ENCODE data around the gene SKI.
"Not testable (repeated sequence)": the region's sequence is repeated elsewhere in the genome, so short reads cannot be mapped to it uniquely, and the experiment has no call there.

The SKI gene

DNA sequence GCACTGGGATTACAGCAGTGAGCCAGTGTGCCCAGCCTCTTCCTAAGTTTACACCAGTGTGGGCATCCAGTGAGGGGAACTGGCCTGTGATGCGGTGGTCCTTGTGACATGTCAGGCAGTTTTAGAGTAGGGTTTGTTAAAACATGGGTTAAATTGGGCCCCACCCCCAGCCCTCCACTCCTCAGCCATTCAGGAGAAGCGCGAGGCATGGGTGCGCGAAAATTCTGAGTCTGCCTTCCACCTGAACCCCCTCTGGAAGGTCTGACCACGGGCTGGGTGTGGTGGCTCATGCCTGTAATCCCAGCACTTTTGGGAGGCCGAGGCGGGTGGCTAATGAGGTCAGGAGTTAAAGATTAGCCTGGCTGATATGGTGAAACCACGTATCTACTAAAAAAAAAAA, 51.7 kb downstream of the SKI start:
- DNase-seq, result no peak

DNA sequence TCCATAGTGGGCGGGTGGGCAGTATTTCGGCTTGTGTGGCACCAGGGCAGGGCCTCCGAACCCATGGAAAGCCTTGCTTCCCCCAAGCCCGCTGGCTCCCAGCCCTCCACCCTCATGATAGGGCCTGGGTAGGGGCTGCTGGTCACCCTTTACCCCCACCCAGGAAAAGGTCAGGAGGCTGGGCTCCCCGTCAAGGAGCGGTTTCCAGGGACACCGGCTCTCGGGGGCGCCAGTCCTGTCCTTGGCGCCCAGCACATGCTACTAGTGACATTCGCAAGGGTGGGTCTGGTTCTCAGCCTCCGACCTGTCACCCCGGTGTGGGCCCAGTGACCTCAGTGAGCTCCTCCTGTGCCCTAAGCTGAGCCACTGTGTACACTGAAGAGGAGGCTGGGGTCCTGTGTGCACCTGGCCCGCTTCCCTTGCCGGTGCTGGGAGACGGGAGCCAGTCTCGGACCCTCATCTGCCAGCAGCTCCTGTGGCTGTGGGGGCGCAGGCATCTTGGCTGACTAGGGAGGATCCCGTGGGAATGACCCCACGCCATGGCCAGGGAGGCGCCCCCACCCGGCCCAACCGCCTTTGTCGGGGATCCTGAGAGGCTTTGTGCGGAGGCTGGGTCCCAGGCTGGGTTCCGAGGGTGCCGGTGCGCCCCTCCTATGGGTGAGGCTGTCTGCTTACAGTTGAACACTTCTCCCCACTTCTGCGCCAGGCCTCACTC, 54.6 kb downstream of the SKI start:
- no peak for DNase-seq

GRCh38 chr1:2283371-2283990, 55.4 kb downstream of the SKI start:
- no peak for DNase-seq

DNA sequence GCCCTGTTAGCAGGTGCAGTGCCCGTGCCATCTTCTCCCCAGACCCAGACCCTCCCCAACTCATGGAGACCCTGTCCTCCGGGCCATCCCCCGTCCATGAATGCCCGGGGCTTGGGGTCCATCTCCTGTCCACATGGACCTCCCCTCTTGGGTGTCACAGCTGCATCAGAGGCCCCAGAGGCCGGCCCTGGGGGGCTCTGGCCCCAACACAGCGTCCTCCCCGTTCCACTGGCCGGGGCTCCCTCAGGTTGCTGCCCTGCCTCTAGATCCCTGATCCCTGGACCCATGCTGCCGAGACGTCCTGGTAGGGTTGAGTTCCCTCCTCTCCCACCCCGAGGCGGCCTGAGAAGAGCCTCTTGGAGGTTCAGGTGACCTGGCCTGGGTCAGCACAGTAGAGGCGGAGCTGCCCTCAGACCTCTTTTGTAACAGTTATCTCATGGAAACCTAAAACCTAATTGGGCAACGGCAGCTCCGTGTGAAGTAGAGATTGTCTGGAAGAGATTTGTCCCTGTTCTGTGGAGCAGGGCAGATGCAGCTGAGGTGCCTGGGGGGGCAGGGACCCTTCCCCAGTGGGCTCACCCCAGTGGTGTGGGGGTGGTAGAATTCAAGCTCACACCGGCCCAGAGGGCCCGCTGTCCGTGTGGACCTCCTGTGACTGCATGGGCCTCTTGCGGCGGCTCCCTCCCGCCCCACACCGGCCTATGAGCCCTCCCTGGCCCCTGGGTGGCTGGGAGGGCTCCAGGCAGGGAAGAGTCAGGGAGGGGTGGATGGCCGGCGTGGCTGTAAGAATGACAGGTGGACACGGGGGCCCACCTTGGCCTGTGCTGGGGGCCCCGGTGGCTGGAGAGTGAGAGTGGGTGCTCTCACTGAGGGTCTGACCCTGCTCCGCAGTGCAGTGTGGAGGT, 56.1 kb downstream of the SKI start:
- DNase-seq, result no peak

GRCh38 chr1:2284932-2285331, 56.8 kb downstream of the SKI start:
- DNase-seq, result no peak

DNA sequence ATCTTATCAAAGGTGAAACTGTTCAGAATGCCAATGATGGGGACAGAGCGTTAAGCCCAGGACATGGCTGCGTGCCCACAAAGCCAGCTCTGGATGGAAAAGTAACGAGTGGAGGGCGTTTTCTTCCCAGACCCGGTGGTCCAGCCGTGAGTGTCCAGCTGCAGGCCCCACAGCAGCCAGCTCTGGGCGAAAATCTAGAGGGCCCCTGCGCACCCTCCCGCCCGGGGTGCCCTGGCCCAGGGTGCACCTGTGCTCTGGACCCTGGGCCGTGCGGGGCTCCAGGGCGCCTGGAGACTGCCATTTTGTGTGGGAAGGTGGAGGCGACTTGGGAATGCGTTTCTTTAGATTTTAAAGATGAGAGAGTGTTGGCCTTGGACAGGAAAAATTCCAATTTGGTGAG, 58.8 kb downstream of the SKI start:
- DNase-seq, result no peak

GRCh38 chr1:2287649-2288048, 59.5 kb downstream of the SKI start:
- no peak for DNase-seq

DNA sequence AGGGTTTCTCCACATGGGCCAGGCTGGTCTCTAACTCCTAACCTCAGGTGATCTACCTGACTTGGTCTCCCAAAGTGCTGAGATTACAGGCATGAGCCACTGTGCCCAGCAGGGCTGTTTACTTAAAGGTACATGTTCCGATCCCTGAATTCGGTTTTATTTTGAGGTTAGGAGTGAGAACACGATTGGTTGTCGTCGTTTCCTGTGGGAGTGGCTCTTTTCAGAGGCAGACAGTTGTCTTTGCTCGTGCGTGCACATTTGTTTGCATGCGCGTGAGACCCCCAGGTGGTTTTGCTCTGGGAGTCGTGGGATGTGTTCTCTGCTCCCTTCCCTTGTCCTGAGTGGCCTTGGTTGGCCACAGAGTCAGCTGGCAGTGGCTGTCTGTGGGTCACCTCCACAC, 60.2 kb downstream of the SKI start:
- DNase-seq, result no peak

GRCh38 chr1:2288816-2289536, 60.9 kb downstream of the SKI start:
- no peak for DNase-seq

DNA sequence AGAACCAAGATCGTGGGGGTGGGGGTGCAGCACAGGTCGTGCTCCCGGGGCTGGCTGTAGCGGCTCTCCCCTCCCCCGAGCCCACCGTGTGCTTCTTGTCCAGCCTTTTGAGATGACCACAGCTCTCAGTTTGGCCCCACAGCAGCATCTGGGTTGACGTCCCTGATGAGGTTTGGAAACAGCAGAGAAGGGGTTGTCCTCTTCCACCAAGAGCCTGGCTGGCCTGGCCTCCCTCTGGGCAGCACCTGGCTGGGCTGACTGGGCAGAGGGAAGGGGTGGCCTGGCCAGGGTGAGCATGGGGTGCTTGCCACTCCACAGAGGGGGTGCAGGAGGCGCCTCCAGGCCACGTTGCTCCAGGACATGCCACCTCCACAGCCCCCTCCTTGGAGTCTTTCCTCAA, 61.5 kb downstream of the SKI start:
- no peak for DNase-seq

GRCh38 chr1:2290171-2290578, 62.1 kb downstream of the SKI start:
- DNase-seq, result no peak

- DNase-seq, result peak; percentile 100
These were observed 62.7 kb downstream of the SKI start for GRCh38 chr1:2290595-2291510.

GRCh38 chr1:2291577-2291976, 63.5 kb downstream of the SKI start:
- DNase-seq, result no peak

DNA sequence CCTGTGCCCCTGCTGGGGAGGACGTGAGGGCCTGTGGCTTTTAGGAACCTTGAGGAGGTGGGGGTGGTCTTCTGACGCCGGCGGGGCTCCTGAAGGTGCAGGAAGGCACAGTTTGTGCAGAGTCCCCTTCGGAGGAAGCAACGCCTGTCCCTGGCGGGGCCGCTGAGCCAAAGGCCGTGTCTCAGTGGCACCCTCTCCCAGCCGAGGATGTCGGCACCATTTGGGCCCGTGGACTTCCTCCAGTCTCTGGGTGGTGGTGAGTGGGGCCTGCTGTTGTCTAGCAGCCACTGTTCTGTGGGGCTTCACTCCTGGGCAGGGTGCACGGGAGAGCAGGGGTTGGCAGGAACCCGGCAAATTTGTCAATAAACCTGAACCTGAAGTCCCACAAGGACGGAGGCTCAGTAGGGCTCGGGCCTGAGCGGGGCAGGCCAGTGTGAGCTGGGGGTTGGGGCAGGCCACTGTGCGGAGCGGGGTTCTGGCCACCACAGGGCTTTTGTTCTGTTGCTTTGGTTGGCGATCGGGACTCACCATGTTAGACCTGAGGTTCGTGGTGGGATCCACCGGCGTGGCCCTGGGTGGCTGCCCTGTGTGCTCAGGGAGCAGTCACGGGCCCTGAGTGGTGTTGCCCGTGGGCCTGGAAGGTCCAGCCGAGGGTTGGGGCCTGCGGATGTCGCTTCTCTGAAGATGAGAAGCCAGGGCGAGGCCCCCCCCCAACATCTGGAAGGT, 64.8 kb downstream of the SKI start:
- no peak for DNase-seq

GRCh38 chr1:2294033-2294724, 66.1 kb downstream of the SKI start:
- DNase-seq, result no peak

DNA sequence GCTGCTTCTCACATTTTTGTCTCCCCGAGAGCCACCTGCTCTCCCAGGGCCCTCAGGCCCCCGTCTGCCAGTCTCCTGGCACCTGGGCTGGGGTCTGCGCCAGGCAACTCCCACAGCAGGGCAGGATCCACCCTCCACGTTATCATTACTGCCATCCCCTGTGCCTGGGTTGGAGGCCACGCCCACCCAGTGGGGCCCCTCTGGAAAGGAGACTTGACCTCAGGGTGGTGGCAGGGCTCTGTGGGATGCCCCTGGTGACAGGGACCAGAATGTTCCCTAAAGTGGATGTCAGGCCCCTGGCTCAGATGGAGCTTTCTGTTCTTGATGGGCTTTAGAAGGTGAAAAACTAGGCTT, 66.6 kb downstream of the SKI start:
- DNase-seq, result no peak

DNA sequence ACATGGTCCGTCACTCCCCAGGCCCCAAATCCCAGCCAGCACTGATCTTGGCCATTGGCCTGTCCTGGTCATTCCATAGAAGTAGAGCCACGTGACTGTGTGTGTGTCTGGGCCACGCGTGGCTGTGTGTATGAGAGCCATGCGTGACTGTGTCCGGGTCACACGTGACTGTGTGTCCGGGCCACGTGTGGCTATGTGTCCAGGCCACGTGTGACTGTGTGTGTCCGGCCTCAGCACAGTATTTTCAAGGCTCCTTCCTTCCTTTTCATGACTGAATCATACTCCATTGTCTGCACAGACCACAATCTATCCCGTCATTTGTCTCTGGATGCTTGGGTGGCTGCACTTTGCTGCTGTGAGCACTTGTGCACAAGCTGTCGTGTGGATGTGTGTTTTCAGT, 67.4 kb downstream of the SKI start:
- DNase-seq, result no peak

GRCh38 chr1:2296211-2296610, 68.1 kb downstream of the SKI start:
- DNase-seq, result not testable (repeated sequence)

DNA sequence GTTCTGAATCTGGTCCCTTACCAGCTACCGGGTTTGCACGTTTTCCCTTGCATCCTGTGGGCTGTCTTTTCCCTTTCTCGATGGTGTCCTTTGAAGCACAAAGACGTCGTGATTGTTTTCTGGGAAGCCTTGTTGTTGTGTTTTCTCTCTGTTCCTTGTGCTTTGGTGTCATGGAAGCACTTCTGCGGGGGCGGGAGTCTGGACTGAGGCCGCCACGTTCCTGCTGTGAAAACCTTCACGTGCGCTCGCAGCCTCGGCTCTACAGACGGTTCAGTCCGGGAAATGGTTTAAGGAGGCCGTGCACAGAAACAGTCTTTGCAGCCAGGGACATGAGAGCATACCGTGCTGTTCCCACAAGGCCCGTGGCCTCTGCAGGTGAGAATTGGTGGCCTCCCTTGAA, 68.5 kb downstream of the SKI start:
- DNase-seq, result no peak

- DNase-seq, result no peak
These were observed 69.3 kb downstream of the SKI start for GRCh38 chr1:2297246-2298011.

Measured in MV-4-11 (cell line).